ENCODE results near the gene TMEM132D. TPM values are rescaled to one million over a fixed set of nuclear protein-coding genes. Genes with fewer than 3 reads are reported as not detected.

TMEM132D gene
- total RNA-seq, 1 experiment from 2014 or later: not detected

DNA sequence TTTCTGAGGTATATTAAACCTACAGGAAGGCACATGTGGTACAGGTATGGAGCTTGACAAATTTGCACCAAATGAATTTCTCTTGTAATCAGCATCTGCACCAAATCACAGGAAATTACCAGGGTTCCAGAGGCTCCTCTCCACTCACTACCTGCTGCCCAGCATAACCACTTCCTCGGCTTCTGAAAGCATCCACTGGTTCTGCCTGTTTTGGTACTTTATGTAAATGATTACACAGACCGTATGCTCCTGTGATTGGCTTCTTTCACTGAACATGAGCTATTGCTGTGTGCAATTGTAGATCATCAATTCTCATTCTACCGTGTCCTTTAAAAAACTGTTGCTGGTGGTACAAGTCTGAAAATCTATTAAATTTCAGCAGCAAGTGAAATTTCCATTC lies 522.1 kb downstream of the TMEM132D start:
- BruUV-seq (replicated peaks): no TSS peak
- TF ChIP-seq SIN3A (IDR thresholded peaks at IDR 0.05; ENCODE audit: borderline replicate concordance, insufficient read depth, low read depth, low read length) (no peak), TCF7L2 (IDR thresholded peaks at IDR 0.05; ENCODE audit: low read depth, low read length) (no peak), POLR2AphosphoS5 (IDR thresholded peaks at IDR 0.05; ENCODE audit: low read depth, low read length) (no peak)
- TF ChIP-seq, protein P1, sequence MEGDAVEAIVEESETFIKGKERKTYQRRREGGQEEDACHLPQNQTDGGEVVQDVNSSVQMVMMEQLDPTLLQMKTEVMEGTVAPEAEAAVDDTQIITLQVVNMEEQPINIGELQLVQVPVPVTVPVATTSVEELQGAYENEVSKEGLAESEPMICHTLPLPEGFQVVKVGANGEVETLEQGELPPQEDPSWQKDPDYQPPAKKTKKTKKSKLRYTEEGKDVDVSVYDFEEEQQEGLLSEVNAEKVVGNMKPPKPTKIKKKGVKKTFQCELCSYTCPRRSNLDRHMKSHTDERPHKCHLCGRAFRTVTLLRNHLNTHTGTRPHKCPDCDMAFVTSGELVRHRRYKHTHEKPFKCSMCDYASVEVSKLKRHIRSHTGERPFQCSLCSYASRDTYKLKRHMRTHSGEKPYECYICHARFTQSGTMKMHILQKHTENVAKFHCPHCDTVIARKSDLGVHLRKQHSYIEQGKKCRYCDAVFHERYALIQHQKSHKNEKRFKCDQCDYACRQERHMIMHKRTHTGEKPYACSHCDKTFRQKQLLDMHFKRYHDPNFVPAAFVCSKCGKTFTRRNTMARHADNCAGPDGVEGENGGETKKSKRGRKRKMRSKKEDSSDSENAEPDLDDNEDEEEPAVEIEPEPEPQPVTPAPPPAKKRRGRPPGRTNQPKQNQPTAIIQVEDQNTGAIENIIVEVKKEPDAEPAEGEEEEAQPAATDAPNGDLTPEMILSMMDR (IDR thresholded peaks at IDR 0.05): no peak
- TF ChIP-seq, protein P2, sequence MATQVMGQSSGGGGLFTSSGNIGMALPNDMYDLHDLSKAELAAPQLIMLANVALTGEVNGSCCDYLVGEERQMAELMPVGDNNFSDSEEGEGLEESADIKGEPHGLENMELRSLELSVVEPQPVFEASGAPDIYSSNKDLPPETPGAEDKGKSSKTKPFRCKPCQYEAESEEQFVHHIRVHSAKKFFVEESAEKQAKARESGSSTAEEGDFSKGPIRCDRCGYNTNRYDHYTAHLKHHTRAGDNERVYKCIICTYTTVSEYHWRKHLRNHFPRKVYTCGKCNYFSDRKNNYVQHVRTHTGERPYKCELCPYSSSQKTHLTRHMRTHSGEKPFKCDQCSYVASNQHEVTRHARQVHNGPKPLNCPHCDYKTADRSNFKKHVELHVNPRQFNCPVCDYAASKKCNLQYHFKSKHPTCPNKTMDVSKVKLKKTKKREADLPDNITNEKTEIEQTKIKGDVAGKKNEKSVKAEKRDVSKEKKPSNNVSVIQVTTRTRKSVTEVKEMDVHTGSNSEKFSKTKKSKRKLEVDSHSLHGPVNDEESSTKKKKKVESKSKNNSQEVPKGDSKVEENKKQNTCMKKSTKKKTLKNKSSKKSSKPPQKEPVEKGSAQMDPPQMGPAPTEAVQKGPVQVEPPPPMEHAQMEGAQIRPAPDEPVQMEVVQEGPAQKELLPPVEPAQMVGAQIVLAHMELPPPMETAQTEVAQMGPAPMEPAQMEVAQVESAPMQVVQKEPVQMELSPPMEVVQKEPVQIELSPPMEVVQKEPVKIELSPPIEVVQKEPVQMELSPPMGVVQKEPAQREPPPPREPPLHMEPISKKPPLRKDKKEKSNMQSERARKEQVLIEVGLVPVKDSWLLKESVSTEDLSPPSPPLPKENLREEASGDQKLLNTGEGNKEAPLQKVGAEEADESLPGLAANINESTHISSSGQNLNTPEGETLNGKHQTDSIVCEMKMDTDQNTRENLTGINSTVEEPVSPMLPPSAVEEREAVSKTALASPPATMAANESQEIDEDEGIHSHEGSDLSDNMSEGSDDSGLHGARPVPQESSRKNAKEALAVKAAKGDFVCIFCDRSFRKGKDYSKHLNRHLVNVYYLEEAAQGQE (IDR thresholded peaks at IDR 0.05; ENCODE audit: insufficient read depth in 1 of 2, low read depth in 2 of 2, low read length in 1 of 2): no peak
- DNase-seq (ENCODE audit: low read depth, low spot score) (no peak), ATAC-seq (no peak)
- Histone ChIP-seq H3K4me3 (ENCODE audit: low read depth in 2 of 2, low read length in 2 of 2) (no peak overlapping the region), H3K36me3 (ENCODE audit: control insufficient read depth, insufficient read depth, low read length) (no peaks in the 10 kb centered on the region), H3K4me1 (ENCODE audit: control insufficient read depth, insufficient read depth, low read length) (no peaks in the 10 kb centered on the region), H3K27ac (ENCODE audit: low read length) (no peak overlapping the region), H3K27me3 (ENCODE audit: control insufficient read depth, insufficient read depth, low read length) (no peaks in the 10 kb centered on the region), H3K9me3 (ENCODE audit: control insufficient read depth, insufficient read depth, low read depth, low read length) (no peaks in the 10 kb centered on the region)
- in situ Hi-C loops (cut with HindIII; ENCODE audit: low pct_unique_long_range_greater_than_20kb, low sequenced_read_pairs) (no loop called here), intact Hi-C loops (cut with micrococcal nuclease; ENCODE audit: unreplicated experiment) (no loop called here)
- POLR2A ChIA-PET: no interaction called here
- CTCF ChIA-PET: no interaction called here

DNA sequence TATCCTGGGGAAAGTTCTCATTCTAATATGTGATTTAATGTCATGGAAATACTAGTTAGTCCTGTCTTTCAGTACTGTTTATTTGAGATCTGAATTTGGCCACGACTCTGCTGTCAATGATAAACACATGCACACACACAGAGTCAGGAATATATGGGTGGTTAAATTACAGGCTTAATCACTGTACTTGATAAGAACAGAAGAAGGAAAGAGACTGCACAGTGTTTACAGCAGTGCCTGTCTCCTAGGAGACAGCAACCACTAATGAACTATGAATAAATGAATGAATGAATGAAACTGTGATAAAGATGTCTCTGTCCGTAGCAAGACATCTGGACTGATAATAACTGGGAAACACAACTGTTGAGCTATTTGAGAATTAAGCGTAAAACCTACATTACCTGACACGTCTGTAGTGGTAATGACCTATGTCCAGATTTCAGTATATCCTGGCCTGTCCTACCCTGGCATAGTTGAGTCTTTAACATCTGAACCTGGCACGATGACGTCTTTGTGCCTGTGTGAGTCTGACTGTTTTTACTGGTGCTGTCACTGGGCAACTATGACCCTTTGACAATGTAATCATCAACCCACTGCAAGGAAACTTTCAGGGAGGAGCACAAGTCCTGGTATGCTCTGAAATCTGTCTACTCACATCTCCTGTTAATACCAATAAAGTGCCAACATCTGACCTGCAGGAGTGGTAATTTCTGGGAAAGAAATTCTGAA lies 524.6 kb downstream of the TMEM132D start:
- no peak for ATAC-seq
- Histone ChIP-seq H3K36me3 (ENCODE audit: control insufficient read depth, insufficient read depth, low read length) (no peaks in the 10 kb centered on the region), H3K4me1 (ENCODE audit: control insufficient read depth, insufficient read depth, low read length) (no peaks in the 10 kb centered on the region), H3K27ac (ENCODE audit: low read length) (no peak overlapping the region), H3K9me3 (ENCODE audit: control insufficient read depth, insufficient read depth, low read depth, low read length) (no peaks in the 10 kb centered on the region), H3K4me3 (ENCODE audit: low read depth in 2 of 2, low read length in 2 of 2) (no peak overlapping the region), H3K27me3 (ENCODE audit: control insufficient read depth, insufficient read depth, low read length) (no peaks in the 10 kb centered on the region)
- ChIA-PET CTCF (no interaction called here), POLR2A (no interaction called here)
- TF ChIP-seq SIN3A (IDR thresholded peaks at IDR 0.05; ENCODE audit: borderline replicate concordance, insufficient read depth, low read depth, low read length) (no peak), POLR2AphosphoS5 (IDR thresholded peaks at IDR 0.05; ENCODE audit: low read depth, low read length) (no peak), TCF7L2 (IDR thresholded peaks at IDR 0.05; ENCODE audit: low read depth, low read length) (no peak)
- TF ChIP-seq, protein P2 (IDR thresholded peaks at IDR 0.05; ENCODE audit: insufficient read depth in 1 of 2, low read depth in 2 of 2, low read length in 1 of 2): no peak
- TF ChIP-seq, protein P1 (IDR thresholded peaks at IDR 0.05): no peak
- no peak for DNase-seq (ENCODE audit: low read depth, low spot score)
- BruUV-seq (replicated peaks): no TSS peak
- in situ Hi-C loops (cut with HindIII; ENCODE audit: low pct_unique_long_range_greater_than_20kb, low sequenced_read_pairs) (no loop called here), intact Hi-C loops (cut with micrococcal nuclease; ENCODE audit: unreplicated experiment) (no loop called here)
